ENCODE results near the gene ADCY2.

DNA sequence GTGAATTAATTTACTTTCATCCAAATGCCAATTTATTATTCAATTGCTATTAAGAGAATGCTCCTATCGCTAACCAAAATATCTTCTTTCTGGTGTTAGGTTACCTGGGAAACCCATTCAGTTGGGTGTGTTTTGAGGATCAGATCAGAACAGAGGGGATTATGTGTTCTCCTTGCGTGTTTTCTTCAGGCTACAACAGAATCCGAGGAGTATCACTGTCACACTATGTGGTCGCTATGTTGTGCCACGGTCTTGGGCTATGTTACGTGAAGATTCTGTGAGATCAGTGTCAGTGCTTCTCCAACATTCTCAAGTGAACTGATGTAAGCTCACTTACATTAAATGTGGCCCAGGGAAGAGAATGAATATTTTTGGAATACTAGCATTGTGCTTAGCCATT lies 39.0 kb downstream of the ADCY2 start:
- TF ChIP-seq CTCF (IDR thresholded peaks at IDR 0.05) (no peak), POLR2A (IDR thresholded peaks at IDR 0.05) (no peak), POLR2AphosphoS5 (IDR thresholded peaks at IDR 0.05) (no peak)

All from stomach (tissue), 4 donors.